Stimulated activated CD4-positive, alpha-beta T cell treated with anti-CD3 and anti-CD28 coated beads, Interleukin-1b, Interleukin-23, amount 100 ng/mL, for 1 hour (primary cell): ENCODE measurements around the gene RAD23B.

ENCODE experiments used
- DNase-seq, 2 donors: peaks; one replicate each; pipeline ENCODE4 v3.0.0-alpha.2; 2020; ENCODE audit warnings: low read depth in 2 of 2

Gene RAD23B

GRCh38 chr9:107375651-107376369 lies 92.7 kb downstream of the RAD23B start:
- DNase-seq = no peak

DNA sequence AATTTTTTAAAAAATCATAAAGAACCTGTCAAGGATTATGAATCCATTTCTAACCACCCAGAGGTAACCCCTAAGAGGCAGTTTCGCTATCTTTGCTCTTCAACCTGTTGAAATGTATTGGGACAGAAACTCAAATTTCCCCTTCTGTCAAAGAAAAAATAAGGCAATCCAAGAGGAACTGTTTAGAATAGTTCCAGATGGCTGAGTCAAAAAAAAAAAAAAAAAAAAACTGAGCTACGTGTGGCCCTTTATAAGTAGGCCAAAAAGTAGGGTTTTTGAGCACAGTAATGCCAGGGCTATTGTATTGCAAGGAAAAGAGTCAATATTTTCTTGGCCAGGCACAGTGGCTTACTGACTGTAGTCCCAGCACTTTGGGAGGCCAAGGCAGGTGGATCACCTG lies 94.9 kb downstream of the RAD23B start:
- no peak for DNase-seq
